Stimulated activated CD8-positive, alpha-beta memory T cell treated with anti-CD3 and anti-CD28 coated beads, Interleukin-2, amount 100 ng/mL, for 48 hours (primary cell): ENCODE measurements around the gene ZNF540.
"Not testable (repeated sequence)": the region's sequence is repeated elsewhere in the genome, so short reads cannot be mapped to it uniquely, and the experiment has no call there.

Source experiments
- DNase-seq, 2 donors: peaks; one replicate each; pipeline ENCODE4 v3.0.0-alpha.2; 2020; ENCODE audit warnings: low read depth in 2 of 2

Gene ZNF540

GRCh38 chr19:37594304-37594981, at the start of gene ZNF540, which contains the start of gene ZNF571:
ZNF540 (plus strand) TSS chr19:37594876; CDS start chr19:37598448, 3,572 bp downstream.
ZNF571 (minus strand) TSS chr19:37594792; CDS start chr19:37586676, 8,116 bp downstream.
- peak; percentile 82 to 90 for DNase-seq

GRCh38 chr19:37551129-37551993, 43.3 kb upstream of the ZNF540 start:
- peak; percentile 12 to 48 for DNase-seq

GRCh38 chr19:37563518-37563917, 31.2 kb upstream of the ZNF540 start:
- DNase-seq: no peak

- no peak for DNase-seq
These were observed 29.9 kb upstream of the ZNF540 start for GRCh38 chr19:37564624-37565369.

GRCh38 chr19:37565370-37565669, 29.4 kb upstream of the ZNF540 start:
- DNase-seq: no peak

- no peak for DNase-seq
These were observed 22.5 kb upstream of the ZNF540 start for GRCh38 chr19:37572203-37572602.

GRCh38 chr19:37583340-37583739, 11.3 kb upstream of the ZNF540 start:
- DNase-seq: no peak

GRCh38 chr19:37593996-37594303, 726 bp upstream of the ZNF540 start:
- no peak for DNase-seq

- DNase-seq: peak; percentile 16 to 39
These were observed 306 bp downstream of the ZNF540 start for GRCh38 chr19:37594982-37595382.

GRCh38 chr19:37635076-37636056, 40.7 kb downstream of the ZNF540 start:
- DNase-seq: no peak

- DNase-seq: no peak
These were observed 59.4 kb downstream of the ZNF540 start for GRCh38 chr19:37654118-37654517.

GRCh38 chr19:37654629-37655300, 60.1 kb downstream of the ZNF540 start:
- DNase-seq: peak; percentile 8 to 12

- peak; percentile 59 to 70 for DNase-seq
These were observed 60.6 kb downstream of the ZNF540 start, which contains the start of gene ZFP30 for GRCh38 chr19:37655301-37655688. ZFP30 (minus strand) TSS chr19:37655465; CDS start chr19:37647822, 7,643 bp downstream.

GRCh38 chr19:37655689-37656371, 61.2 kb downstream of the ZNF540 start:
- peak; percentile 75 to 83 for DNase-seq

- not testable (repeated sequence) for DNase-seq
These were observed 62.5 kb downstream of the ZNF540 start for GRCh38 chr19:37657157-37657556.
